ENCODE results near the gene CHRNG.

Gene CHRNG

DNA sequence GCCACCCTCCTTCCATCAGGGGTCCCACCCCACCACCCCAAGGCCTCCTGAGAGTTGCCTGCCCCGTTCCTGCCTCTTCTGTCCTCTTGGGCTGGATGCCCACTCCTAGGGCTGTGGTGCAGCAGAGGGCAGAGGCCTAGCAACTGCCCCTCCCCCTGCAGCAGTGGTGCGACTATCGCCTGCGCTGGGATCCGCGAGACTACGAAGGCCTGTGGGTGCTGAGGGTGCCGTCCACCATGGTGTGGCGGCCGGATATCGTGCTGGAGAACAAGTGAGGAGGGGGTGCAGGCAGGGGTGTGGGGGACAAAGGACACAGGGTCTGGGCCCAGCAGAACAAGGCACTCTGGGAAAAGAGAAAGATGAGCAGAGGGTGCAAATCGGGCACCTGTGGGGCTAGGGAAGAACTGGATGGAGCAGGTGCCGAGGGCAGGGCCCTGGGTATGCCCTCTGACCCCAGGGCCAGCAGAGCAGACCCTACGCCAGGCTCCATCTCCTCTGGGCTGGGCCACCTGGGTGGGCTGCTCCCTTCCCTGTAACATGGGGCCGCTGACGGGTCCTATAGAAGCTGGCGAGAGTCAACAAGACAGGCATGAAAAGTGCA, 1.0 kb downstream of the CHRNG start:
- TF ChIP-seq, protein P1, sequence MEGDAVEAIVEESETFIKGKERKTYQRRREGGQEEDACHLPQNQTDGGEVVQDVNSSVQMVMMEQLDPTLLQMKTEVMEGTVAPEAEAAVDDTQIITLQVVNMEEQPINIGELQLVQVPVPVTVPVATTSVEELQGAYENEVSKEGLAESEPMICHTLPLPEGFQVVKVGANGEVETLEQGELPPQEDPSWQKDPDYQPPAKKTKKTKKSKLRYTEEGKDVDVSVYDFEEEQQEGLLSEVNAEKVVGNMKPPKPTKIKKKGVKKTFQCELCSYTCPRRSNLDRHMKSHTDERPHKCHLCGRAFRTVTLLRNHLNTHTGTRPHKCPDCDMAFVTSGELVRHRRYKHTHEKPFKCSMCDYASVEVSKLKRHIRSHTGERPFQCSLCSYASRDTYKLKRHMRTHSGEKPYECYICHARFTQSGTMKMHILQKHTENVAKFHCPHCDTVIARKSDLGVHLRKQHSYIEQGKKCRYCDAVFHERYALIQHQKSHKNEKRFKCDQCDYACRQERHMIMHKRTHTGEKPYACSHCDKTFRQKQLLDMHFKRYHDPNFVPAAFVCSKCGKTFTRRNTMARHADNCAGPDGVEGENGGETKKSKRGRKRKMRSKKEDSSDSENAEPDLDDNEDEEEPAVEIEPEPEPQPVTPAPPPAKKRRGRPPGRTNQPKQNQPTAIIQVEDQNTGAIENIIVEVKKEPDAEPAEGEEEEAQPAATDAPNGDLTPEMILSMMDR (IDR thresholded peaks at IDR 0.05; ENCODE audit: low read length, missing control alignments) = no peak
- no peak overlapping the region for H3K4me3 ChIP-seq (replicated peaks; ENCODE audit: low read depth, low read length)
- DNase-seq (ENCODE audit: low read depth) = no peak

DNA sequence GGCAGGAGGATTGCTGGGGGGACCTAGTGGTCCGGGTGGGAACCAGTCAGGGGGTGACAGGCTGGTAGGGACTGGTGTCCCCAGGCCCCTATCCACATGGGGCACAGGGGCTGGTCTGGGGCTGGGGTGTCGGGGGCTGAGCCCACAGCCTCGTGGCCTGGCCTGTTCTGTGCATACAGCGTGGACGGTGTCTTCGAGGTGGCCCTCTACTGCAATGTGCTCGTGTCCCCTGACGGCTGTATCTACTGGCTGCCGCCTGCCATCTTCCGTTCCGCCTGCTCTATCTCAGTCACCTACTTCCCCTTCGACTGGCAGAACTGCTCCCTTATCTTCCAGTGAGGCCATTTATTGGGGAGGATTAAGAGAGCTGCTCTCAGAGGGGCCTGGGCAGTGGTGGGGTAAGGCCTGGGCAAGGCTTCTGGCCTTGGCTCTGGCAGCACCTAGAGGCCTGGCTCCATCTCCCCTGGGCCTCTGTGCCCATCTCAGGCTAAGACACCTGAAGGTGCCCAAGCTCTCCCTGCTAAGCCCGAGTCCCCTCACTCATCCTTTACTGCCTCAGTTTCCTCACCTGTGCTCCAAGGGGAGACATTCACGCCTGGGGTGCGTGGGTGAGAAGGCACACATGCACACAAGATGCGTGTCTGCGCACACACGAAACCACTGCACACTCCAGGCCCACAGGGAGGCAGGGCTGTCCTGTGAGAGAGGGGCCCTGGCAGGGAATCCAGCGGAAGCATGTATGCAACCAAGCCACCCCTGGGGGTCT, 1.9 kb downstream of the CHRNG start:
- no peak for DNase-seq (ENCODE audit: low read depth)
- H3K4me3 ChIP-seq (replicated peaks; ENCODE audit: low read depth, low read length) = no peak overlapping the region
- TF ChIP-seq, protein P1 (IDR thresholded peaks at IDR 0.05; ENCODE audit: low read length, missing control alignments) = no peak

DNA sequence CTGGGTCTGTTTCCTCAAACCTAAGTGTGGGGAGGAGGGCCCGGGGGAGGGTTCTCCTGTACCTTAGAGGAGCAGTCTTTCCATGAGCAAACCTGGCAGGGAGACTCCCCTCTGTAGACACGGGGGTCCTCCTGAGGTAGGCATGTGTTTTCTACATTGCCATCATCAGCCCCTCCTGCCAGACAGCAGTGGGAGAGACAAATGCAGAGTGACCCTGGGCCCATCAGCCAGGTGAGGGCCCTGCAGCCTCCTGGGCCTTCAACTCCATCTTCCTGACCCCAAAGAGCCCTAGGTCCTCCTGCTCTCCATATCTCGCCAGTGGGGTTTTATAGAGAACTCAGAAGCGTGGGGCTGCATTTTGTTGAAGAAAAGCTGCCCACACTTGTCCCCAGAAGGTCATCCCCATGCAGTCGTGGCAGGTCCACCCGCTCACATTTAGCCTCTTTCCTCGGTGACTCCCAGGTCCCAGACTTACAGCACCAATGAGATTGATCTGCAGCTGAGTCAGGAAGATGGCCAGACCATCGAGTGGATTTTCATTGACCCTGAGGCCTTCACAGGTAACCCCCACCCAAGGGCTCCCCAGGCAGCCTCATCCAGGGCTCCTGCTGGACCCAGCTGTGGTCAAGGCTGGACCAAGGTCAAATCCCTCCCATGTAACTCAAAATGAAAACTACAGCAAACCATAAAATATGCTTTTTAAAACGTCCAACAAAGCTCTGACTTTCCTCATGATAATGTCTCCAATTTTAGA, 2.6 kb downstream of the CHRNG start:
- H3K4me3 ChIP-seq (replicated peaks; ENCODE audit: low read depth, low read length) = no peak overlapping the region
- TF ChIP-seq, protein P1 (IDR thresholded peaks at IDR 0.05; ENCODE audit: low read length, missing control alignments) = no peak
- DNase-seq (ENCODE audit: low read depth) = no peak

DNA sequence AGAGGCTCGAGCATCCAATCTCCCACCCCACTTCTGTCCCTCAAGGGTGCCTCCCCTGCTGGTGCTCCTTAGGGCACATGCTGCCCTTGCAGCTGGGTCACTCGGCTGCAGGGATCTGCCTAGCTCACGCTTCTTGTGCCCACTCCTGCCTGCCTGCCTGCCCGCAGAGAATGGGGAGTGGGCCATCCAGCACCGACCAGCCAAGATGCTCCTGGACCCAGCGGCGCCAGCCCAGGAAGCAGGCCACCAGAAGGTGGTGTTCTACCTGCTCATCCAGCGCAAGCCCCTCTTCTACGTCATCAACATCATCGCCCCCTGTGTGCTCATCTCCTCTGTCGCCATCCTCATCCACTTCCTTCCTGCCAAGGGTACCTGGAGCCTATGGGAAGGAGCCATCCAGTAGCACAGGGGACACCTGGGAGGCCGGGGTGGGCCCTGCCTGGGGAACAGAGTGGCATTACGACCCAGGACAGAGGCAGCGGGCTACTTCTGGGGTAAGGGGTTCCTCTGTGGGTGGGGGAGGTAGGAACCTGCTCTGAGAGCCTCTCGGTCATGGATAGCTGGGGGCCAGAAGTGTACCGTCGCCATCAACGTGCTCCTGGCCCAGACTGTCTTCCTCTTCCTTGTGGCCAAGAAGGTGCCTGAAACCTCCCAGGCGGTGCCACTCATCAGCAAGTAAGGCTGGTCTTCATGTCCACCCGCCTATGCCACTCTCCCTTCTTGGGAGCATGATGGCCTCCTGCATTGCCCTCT, 3.4 kb downstream of the CHRNG start:
- no peak for DNase-seq (ENCODE audit: low read depth)
- H3K4me3 ChIP-seq (replicated peaks; ENCODE audit: low read depth, low read length) = no peak overlapping the region
- TF ChIP-seq, protein P1 (IDR thresholded peaks at IDR 0.05; ENCODE audit: low read length, missing control alignments) = no peak

DNA sequence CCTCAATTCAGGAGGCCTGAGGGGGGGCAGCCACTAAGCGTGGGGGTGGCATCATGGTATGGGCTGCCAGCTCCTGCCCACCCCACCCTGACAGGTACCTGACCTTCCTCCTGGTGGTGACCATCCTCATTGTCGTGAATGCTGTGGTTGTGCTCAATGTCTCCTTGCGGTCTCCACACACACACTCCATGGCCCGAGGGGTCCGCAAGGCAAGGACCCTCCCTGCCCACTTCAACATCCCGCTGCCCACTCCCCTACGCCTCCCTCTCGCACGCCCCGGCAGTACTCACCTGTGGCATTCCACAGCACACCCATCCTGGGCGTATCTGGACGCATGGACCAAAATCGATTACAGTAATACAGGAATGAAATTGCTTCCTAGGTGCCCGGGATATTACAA, 4.0 kb downstream of the CHRNG start:
- H3K4me3 ChIP-seq (replicated peaks; ENCODE audit: low read depth, low read length) = no peak overlapping the region
- TF ChIP-seq, protein P1 (IDR thresholded peaks at IDR 0.05; ENCODE audit: low read length, missing control alignments) = no peak
- DNase-seq (ENCODE audit: low read depth) = no peak

DNA sequence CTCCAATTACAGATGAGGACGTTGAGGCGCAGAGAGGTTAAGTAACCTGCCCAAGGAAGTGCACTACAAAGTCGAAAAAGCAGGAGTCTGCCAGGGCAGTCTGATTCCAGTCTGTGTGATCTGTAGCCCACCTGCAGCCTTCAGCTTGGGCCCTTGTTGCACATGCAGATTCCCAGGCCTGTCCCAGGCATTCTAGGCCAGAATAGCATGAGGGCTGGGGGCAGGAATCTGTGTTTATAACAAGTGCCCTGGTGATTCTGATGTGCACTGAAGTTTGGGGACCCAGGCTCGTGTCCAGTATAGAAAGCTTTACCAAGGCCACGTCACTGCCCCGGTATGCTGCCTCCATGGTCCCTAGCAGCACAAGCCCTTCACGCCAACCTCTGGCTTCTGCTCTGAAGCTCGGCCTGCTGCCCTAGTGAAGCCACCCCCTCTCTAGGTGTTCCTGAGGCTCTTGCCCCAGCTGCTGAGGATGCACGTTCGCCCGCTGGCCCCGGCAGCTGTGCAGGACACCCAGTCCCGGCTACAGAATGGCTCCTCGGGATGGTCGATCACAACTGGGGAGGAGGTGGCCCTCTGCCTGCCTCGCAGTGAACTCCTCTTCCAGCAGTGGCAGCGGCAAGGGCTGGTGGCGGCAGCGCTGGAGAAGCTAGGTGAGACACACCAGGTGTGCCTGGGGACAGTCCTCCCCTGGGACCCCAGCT, 4.6 kb downstream of the CHRNG start:
- no peak for DNase-seq (ENCODE audit: low read depth)
- TF ChIP-seq, protein P1 (IDR thresholded peaks at IDR 0.05; ENCODE audit: low read length, missing control alignments) = no peak
- H3K4me3 ChIP-seq (replicated peaks; ENCODE audit: low read depth, low read length) = no peak overlapping the region
